Activated CD4-positive, alpha-beta T cell treated with anti-CD3 and anti-CD28 coated beads, Interleukin-2, amount 10 ng/mL, durations not matched to agents 7 days and 5 days (primary cell): ENCODE measurements around the gene INPP4B. TPM values are rescaled to one million over a fixed set of nuclear protein-coding genes. Genes with fewer than 3 reads are reported as not detected.
"Not testable (repeated sequence)": the region's sequence is repeated elsewhere in the genome, so short reads cannot be mapped to it uniquely, and the experiment has no call there.

ENCODE experiments used
- CTCF ChIA-PET: fragments of 350-600 bp; sonication (Branson Sonifier 250); formaldehyde crosslinking; loops from one replicate; lab custom pipeline; 2021; ENCODE audit warnings: antibody characterized with exemption; lab: Charles Lee
- POLR2A ChIA-PET: fragments of 350-600 bp; sonication (Branson Sonifier 250); formaldehyde crosslinking; loops from one replicate; lab custom pipeline; 2021; ENCODE audit warnings: antibody characterized with exemption; lab: Charles Lee
- DNase-seq: peaks from one replicate; pipeline ENCODE4 v3.0.0-alpha.2; 2020
- H3K27ac Mint-ChIP-seq: one replicate; pipeline ENCODE4 v1.8.0; 2021; ENCODE audit warnings: mild to moderate bottlenecking, moderate library complexity, mixed read lengths
- H3K27me3 Mint-ChIP-seq: one replicate; pipeline ENCODE4 v1.8.0; 2021; ENCODE audit warnings: mixed read lengths
- H3K36me3 Mint-ChIP-seq: one replicate; pipeline ENCODE4 v1.8.0; 2021; ENCODE audit warnings: low read depth, mixed read lengths
- H3K4me1 Mint-ChIP-seq: one replicate; pipeline ENCODE4 v1.8.0; 2021; ENCODE audit warnings: mixed read lengths
- H3K4me3 Mint-ChIP-seq: one replicate; pipeline ENCODE4 v1.8.0; 2021; ENCODE audit warnings: mild to moderate bottlenecking, moderate library complexity, mixed read lengths
- H3K9me3 Mint-ChIP-seq: one replicate; pipeline ENCODE4 v1.8.0; 2021; ENCODE audit warnings: mixed read lengths
- total RNA-seq, 2 experiments: library from RNA; stranded (reverse); gene quantifications; one replicate each; pipeline ENCODE4 v1.2.3, GENCODE V29; 2021

The INPP4B gene
- total RNA-seq, 2 experiments from 2014 or later, result 71.6 to 79.2 TPM

DNA sequence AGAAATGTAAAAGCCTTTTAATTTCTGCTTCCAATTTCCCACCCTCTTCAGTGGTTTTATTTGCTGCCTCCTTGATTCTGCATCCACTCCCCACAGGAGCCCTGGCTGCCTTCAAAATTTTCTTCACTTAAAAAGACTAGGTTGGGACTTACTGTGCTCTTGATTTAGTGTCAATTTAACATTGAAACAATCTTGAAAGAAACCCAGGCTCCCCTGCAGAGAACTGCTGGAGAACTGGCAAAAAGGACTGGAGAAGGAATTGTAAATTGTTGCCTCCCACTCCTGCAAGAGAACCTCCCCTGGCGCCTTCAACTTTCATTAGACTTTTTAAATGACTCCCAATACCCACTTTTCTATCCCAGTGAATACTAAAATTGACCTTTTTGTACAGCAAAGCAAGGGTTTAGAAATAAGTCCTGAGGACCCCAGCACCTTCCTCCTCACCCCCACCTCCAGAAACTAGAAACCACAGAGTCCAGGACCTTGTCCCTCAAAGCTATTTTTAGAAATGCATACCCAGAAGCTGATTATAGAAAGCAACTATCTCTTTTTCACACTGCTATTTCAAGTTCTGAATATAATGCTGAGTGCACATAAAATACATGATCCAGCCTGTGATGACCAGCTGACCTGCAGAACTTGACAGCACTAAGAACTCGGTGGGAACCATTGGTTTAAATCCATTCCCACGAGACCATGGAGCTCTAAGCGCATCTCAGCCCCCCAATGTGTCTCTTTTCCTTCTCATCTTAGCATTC, 155.5 kb downstream of the INPP4B start:
- ChIA-PET POLR2A (no interaction called here), CTCF (no interaction called here)
- Mint-ChIP-seq H3K4me3 (no peak overlapping the region), H3K4me1 (peaks cover 34% of the 10 kb centered on the region), H3K27ac (no peak overlapping the region), H3K27me3 (no peaks in the 10 kb centered on the region), H3K9me3 (peaks cover 31% of the 10 kb centered on the region), H3K36me3 (peaks cover 30% of the 10 kb centered on the region)
- no peak for DNase-seq

GRCh38 chr4:142687547-142688275, 158.4 kb downstream of the INPP4B start:
- Mint-ChIP-seq H3K4me3 (no peak overlapping the region), H3K9me3 (peaks cover 37% of the 10 kb centered on the region), H3K27ac (peak overlapping the region; percentile 1), H3K36me3 (peaks cover 30% of the 10 kb centered on the region), H3K27me3 (no peaks in the 10 kb centered on the region), H3K4me1 (peaks cover 31% of the 10 kb centered on the region)
- CTCF ChIA-PET, result interaction anchor here (2.0 kb wide), 1 partner anchor 9 kb away, joined by 6 read pairs; no protein-coding TSS in a partner anchor
- POLR2A ChIA-PET, result no interaction called here
- DNase-seq, result no peak

- Mint-ChIP-seq H3K4me3 (no peak overlapping the region), H3K9me3 (peaks cover 33% of the 10 kb centered on the region), H3K4me1 (peaks cover 22% of the 10 kb centered on the region), H3K36me3 (peaks cover 30% of the 10 kb centered on the region), H3K27me3 (no peaks in the 10 kb centered on the region), H3K27ac (no peak overlapping the region)
- no peak for DNase-seq
- ChIA-PET POLR2A (no interaction called here), CTCF (no interaction called here)
Measured at GRCh38 chr4:142686081-142686480, 160.0 kb downstream of the INPP4B start.

DNA sequence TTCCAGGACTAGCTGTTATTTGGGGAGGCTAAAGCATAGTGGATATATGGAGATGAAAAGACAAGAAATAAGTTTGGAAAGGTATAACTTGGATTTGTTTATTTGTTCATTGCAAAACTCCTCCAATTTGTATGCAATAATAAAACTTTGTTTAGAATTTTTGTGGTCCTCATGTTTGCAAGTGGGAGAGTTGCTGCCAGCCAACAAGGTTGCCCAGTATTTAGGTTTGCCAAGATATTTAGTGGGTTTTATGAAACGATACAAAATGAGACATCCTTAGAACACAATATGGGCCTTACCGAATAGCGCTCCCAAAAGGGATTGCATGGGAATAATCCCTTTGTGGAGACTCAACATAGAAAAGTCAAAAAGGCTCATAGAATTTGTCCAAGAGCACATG, 162.1 kb downstream of the INPP4B start:
- ChIA-PET CTCF (no interaction called here), POLR2A (no interaction called here)
- Mint-ChIP-seq H3K4me3 (no peak overlapping the region), H3K4me1 (peaks cover 16% of the 10 kb centered on the region), H3K36me3 (peaks cover 20% of the 10 kb centered on the region), H3K9me3 (peaks cover 32% of the 10 kb centered on the region), H3K27me3 (no peaks in the 10 kb centered on the region), H3K27ac (no peak overlapping the region)
- no peak for DNase-seq

DNA sequence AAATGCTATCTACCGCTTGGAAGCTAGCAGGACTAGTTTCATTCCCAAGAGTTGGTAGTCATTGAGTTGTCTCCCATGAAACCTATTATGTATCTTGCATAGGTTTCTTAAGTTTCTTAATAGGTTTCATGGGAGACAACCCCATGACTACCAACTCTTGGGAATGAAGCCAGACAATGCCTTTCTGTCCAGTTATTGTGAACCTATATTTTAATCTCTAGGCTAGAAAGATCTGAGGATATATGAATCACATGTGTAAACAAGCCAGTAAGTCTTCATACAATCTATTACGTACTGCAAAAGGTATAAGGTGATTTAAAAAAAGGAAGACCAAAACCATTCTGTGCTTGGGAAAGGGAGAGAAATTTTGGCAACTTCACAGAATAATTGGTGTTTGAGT, 162.6 kb downstream of the INPP4B start:
- Mint-ChIP-seq H3K9me3 (peaks cover 29% of the 10 kb centered on the region), H3K4me3 (no peak overlapping the region), H3K4me1 (peaks cover 16% of the 10 kb centered on the region), H3K36me3 (peaks cover 20% of the 10 kb centered on the region), H3K27ac (no peak overlapping the region), H3K27me3 (no peaks in the 10 kb centered on the region)
- no peak for DNase-seq
- CTCF ChIA-PET, result no interaction called here
- POLR2A ChIA-PET, result no interaction called here

GRCh38 chr4:142671516-142671915, 174.6 kb downstream of the INPP4B start:
- Mint-ChIP-seq H3K36me3 (peaks cover 54% of the 10 kb centered on the region), H3K4me1 (peaks cover 2% of the 10 kb centered on the region)

DNA sequence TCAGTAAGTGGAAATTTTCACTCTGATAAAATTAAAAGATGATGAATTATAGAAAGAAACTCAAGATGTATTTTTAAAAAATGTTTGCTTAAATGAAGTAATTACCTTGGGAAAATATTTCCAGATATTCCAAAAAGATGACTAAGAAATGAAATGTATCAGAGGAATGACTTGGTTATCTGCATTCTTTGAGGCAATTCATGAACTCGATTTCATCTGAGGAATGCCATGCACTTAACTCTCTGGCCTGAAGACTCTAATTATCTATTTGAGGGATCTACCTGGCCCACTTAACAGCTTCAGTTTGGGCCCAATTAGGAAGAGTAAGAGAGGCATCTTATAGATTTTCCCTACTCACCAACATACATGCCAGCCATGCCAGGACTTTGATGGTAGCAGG, 182.3 kb downstream of the INPP4B start:
- no peaks in the 10 kb centered on the region for H3K4me1 Mint-ChIP-seq
- ChIA-PET CTCF (no interaction called here), POLR2A (no interaction called here)
- H3K36me3 Mint-ChIP-seq, result peaks cover 50% of the 10 kb centered on the region
- peaks cover 37% of the 10 kb centered on the region for H3K9me3 Mint-ChIP-seq
- no peaks in the 10 kb centered on the region for H3K27me3 Mint-ChIP-seq
- no peak overlapping the region for H3K4me3 Mint-ChIP-seq
- no peak overlapping the region for H3K27ac Mint-ChIP-seq
- no peak for DNase-seq

More at GRCh38 chr4:142671516-142671915, 174.6 kb downstream of the INPP4B start:
- H3K9me3 Mint-ChIP-seq, result peaks cover 64% of the 10 kb centered on the region
- no peak overlapping the region for H3K27ac Mint-ChIP-seq
- POLR2A ChIA-PET, result no interaction called here
- no peak overlapping the region for H3K4me3 Mint-ChIP-seq
- no peak for DNase-seq
- H3K27me3 Mint-ChIP-seq, result no peaks in the 10 kb centered on the region
- CTCF ChIA-PET, result no interaction called here

DNA sequence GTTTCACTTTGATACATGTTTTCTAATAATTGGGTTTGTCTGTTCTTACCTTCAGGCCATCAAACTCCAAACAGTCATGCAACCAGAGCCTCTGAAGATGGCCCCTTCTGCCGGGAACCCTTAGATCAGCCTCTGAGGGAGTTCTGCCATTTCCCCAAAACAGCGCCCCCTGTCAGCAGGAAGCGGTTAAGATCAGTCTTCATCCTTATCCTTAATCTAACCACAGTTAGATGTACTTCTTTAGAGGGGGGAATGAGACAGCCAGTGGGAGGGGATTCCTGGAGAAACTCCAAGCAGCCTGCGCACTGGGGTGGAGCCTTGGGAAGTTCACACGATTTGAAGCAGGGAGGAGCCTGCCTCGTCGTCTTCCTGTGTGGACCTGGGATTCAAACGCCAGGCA, 185.4 kb downstream of the INPP4B start:
- Mint-ChIP-seq H3K27me3 (no peaks in the 10 kb centered on the region), H3K36me3 (peaks cover 46% of the 10 kb centered on the region), H3K27ac (no peak overlapping the region), H3K4me1 (no peaks in the 10 kb centered on the region), H3K4me3 (no peak overlapping the region), H3K9me3 (peaks cover 41% of the 10 kb centered on the region)
- CTCF ChIA-PET, result interaction anchor here (0.7 kb wide), 1 partner anchor 36 kb away, joined by 3 read pairs; no protein-coding TSS in a partner anchor
- POLR2A ChIA-PET, result no interaction called here
- no peak for DNase-seq

- peak; percentile 10 for DNase-seq
- H3K9me3 Mint-ChIP-seq, result peaks cover 62% of the 10 kb centered on the region
- no peak overlapping the region for H3K27ac Mint-ChIP-seq
- no peak overlapping the region for H3K4me3 Mint-ChIP-seq
- CTCF ChIA-PET, result no interaction called here
- no peaks in the 10 kb centered on the region for H3K27me3 Mint-ChIP-seq
- peaks cover 70% of the 10 kb centered on the region for H3K36me3 Mint-ChIP-seq
- H3K4me1 Mint-ChIP-seq, result no peaks in the 10 kb centered on the region
- POLR2A ChIA-PET, result no interaction called here
Measured at GRCh38 chr4:142656178-142656577, 189.9 kb downstream of the INPP4B start.

DNA sequence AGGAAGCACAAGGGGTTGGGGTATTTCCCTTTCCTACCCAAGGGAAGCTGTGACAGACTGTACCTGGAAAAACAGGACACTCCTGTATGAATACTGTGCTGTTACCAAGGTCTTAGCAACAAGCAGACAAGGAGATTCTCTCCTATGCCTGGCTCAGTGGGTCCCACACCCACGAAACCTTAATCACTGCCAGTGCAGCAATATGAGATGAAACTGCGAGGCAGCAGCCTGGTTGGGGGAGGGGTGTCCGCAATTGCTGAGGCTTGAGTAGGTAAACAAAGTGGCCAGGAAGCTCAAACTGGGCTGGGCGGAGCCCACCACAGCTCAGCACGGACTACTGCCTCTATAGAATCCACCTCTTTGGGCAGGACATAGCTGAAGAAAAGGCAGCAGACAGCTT, 197.7 kb downstream of the INPP4B start:
- CTCF ChIA-PET, result no interaction called here
- POLR2A ChIA-PET, result no interaction called here
- H3K4me1 Mint-ChIP-seq, result peaks cover 21% of the 10 kb centered on the region
- H3K27me3 Mint-ChIP-seq, result no peaks in the 10 kb centered on the region
- H3K4me3 Mint-ChIP-seq, result no peak overlapping the region
- no peak for DNase-seq
- no peak overlapping the region for H3K27ac Mint-ChIP-seq
- H3K36me3 Mint-ChIP-seq, result peaks cover 74% of the 10 kb centered on the region
- peaks cover 61% of the 10 kb centered on the region for H3K9me3 Mint-ChIP-seq

DNA sequence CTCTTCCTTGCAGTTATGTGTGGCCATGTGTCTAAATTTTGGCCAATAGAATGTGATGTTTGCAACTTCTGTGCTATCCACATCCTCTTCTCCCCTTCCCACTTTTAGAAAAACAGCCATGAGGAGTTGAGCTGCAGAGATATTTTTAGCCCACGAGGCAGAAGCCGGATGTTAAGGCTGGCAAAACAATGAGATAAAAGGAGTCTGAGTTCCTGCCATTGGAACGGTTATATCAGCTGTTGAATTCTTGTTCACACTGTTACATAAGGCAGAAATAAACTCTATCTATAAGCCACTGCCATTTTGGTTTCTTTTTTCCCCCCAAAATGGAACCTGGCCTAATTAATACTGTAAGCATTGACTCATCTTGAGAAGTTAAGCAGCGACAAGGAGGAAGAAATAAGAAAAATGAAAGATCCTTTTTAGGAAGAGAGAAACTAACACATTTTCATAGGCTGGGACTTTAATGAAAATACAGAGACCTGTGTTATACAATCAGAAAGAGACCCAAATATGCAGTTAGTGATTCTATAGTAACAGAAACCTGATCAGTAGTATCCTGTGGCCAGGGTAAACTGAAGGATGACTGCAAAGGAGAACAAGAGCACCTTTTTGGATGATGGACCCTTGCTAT, 200.5 kb downstream of the INPP4B start:
- H3K4me1 Mint-ChIP-seq, result peaks cover 21% of the 10 kb centered on the region
- CTCF ChIA-PET, result interaction anchor here (0.6 kb wide), 1 partner anchor 604 kb away, joined by 3 read pairs; no protein-coding TSS in a partner anchor
- peaks cover 67% of the 10 kb centered on the region for H3K36me3 Mint-ChIP-seq
- no peaks in the 10 kb centered on the region for H3K27me3 Mint-ChIP-seq
- DNase-seq, result peak; percentile 25
- H3K27ac Mint-ChIP-seq, result peak overlapping the region; percentile 89
- peaks cover 56% of the 10 kb centered on the region for H3K9me3 Mint-ChIP-seq
- POLR2A ChIA-PET, result no interaction called here
- H3K4me3 Mint-ChIP-seq, result no peak overlapping the region

GRCh38 chr4:142644628-142645027, 201.5 kb downstream of the INPP4B start:
- H3K27me3 Mint-ChIP-seq, DNase-seq, H3K4me3 Mint-ChIP-seq, POLR2A ChIA-PET, H3K27ac Mint-ChIP-seq: not testable (repeated sequence)
- CTCF ChIA-PET, result interaction anchor here (0.6 to 1.1 kb wide), 3 partner anchors 15 to 384 kb away, joined by 3 to 4 read pairs (median 3); no protein-coding TSS in a partner anchor
- Mint-ChIP-seq H3K36me3 (peaks cover 61% of the 10 kb centered on the region), H3K9me3 (peaks cover 50% of the 10 kb centered on the region), H3K4me1 (peaks cover 21% of the 10 kb centered on the region)

GRCh38 chr4:142637614-142638013, 208.5 kb downstream of the INPP4B start:
- H3K4me1 Mint-ChIP-seq, result no peaks in the 10 kb centered on the region
- H3K9me3 Mint-ChIP-seq, result peaks cover 34% of the 10 kb centered on the region
- H3K36me3 Mint-ChIP-seq, result peaks cover 33% of the 10 kb centered on the region
- CTCF ChIA-PET, result no interaction called here
- H3K27ac Mint-ChIP-seq, result no peak overlapping the region
- H3K27me3 Mint-ChIP-seq, result no peaks in the 10 kb centered on the region
- DNase-seq, result no peak
- POLR2A ChIA-PET, result no interaction called here
- H3K4me3 Mint-ChIP-seq, result no peak overlapping the region
